ENCODE results near the gene GCK.

GCK gene

GRCh38 chr7:44186736-44187135 is 2.5 kb downstream of the GCK start:
- TF ChIP-seq EGR1 (IDR thresholded peaks at IDR 0.05) = no peak
- no peak for TF ChIP-seq YY1 (IDR thresholded peaks at IDR 0.05; ENCODE audit: low read depth)
- TF ChIP-seq ZBTB7A (IDR thresholded peaks at IDR 0.05; ENCODE audit: low read depth) = no peak
- TF ChIP-seq TEAD4 (IDR thresholded peaks at IDR 0.05) = no peak
- no peak for TF ChIP-seq CEBPB (IDR thresholded peaks at IDR 0.05)
- no peak for TF ChIP-seq TCF12 (IDR thresholded peaks at IDR 0.05; ENCODE audit: low read depth)
- no peak for TF ChIP-seq FOXM1 (IDR thresholded peaks at IDR 0.05; ENCODE audit: borderline replicate concordance, low read depth)
- TF ChIP-seq, protein P1, sequence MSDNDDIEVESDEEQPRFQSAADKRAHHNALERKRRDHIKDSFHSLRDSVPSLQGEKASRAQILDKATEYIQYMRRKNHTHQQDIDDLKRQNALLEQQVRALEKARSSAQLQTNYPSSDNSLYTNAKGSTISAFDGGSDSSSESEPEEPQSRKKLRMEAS (IDR thresholded peaks at IDR 0.05) = no peak
- TF ChIP-seq REST (IDR thresholded peaks at IDR 0.05; ENCODE audit: low read depth) = no peak
- no peak for TF ChIP-seq TAF1 (IDR thresholded peaks at IDR 0.05; ENCODE audit: low read depth)
- no peak for TF ChIP-seq EP300 (IDR thresholded peaks at IDR 0.05; ENCODE audit: borderline replicate concordance)
- TF ChIP-seq RAD21 (IDR thresholded peaks at IDR 0.05; ENCODE audit: low read depth) = no peak
- TF ChIP-seq USF1 (IDR thresholded peaks at IDR 0.05) = no peak
- TF ChIP-seq NFIC (IDR thresholded peaks at IDR 0.05) = no peak

GRCh38 chr7:44185729-44186128 is 3.5 kb downstream of the GCK start:
- TF ChIP-seq REST (IDR thresholded peaks at IDR 0.05; ENCODE audit: low read depth) (no peak), RAD21 (IDR thresholded peaks at IDR 0.05; ENCODE audit: low read depth) (no peak), EP300 (IDR thresholded peaks at IDR 0.05; ENCODE audit: borderline replicate concordance) (peak; percentile 62; the same call in 1 of the 2 replicates), TAF1 (IDR thresholded peaks at IDR 0.05; ENCODE audit: low read depth) (no peak; the same call in 1 of the 2 replicates), TEAD4 (IDR thresholded peaks at IDR 0.05) (0 out of 2 replicates have a peak, but pooled peaks have one; percentile 8), TCF12 (IDR thresholded peaks at IDR 0.05; ENCODE audit: low read depth) (peak; percentile 97), FOXM1 (IDR thresholded peaks at IDR 0.05; ENCODE audit: borderline replicate concordance, low read depth) (no peak), CEBPB (IDR thresholded peaks at IDR 0.05) (no peak), ZBTB7A (IDR thresholded peaks at IDR 0.05; ENCODE audit: low read depth) (no peak), CREB1 (IDR thresholded peaks at IDR 0.05; ENCODE audit: low read depth) (no peak), NFIC (IDR thresholded peaks at IDR 0.05) (no peak), YY1 (IDR thresholded peaks at IDR 0.05; ENCODE audit: low read depth) (no peak), EGR1 (IDR thresholded peaks at IDR 0.05) (no peak), USF1 (IDR thresholded peaks at IDR 0.05) (no peak)
- TF ChIP-seq, protein P1 (IDR thresholded peaks at IDR 0.05) = 0 out of 2 replicates have a peak, but pooled peaks have one; percentile 15

- TF ChIP-seq CEBPB (IDR thresholded peaks at IDR 0.05) = no peak
- TF ChIP-seq, protein P1 (IDR thresholded peaks at IDR 0.05) = no peak
- no peak for TF ChIP-seq REST (IDR thresholded peaks at IDR 0.05; ENCODE audit: low read depth)
- TF ChIP-seq USF1 (IDR thresholded peaks at IDR 0.05) = no peak
- no peak for TF ChIP-seq RAD21 (IDR thresholded peaks at IDR 0.05; ENCODE audit: low read depth)
- no peak for TF ChIP-seq ZBTB7A (IDR thresholded peaks at IDR 0.05; ENCODE audit: low read depth)
- no peak for TF ChIP-seq YY1 (IDR thresholded peaks at IDR 0.05; ENCODE audit: low read depth)
- TF ChIP-seq FOXM1 (IDR thresholded peaks at IDR 0.05; ENCODE audit: borderline replicate concordance, low read depth) = no peak
- TF ChIP-seq CREB1 (IDR thresholded peaks at IDR 0.05; ENCODE audit: low read depth) = no peak
- no peak for TF ChIP-seq EP300 (IDR thresholded peaks at IDR 0.05; ENCODE audit: borderline replicate concordance)
- TF ChIP-seq EGR1 (IDR thresholded peaks at IDR 0.05) = no peak
- no peak for TF ChIP-seq NFIC (IDR thresholded peaks at IDR 0.05)
- no peak for TF ChIP-seq TCF12 (IDR thresholded peaks at IDR 0.05; ENCODE audit: low read depth)
- no peak for TF ChIP-seq TAF1 (IDR thresholded peaks at IDR 0.05; ENCODE audit: low read depth)
- TF ChIP-seq TEAD4 (IDR thresholded peaks at IDR 0.05) = no peak
Observed at GRCh38 chr7:44184873-44185446, 4.3 kb downstream of the GCK start.
